NCI-H1417 treated with DMSO at 0.1 percent for 48 hours (cell line): Measurements from ENCODE around the gene HPSE2.

Experiments used
- DNase-seq: peaks from one replicate; lab custom pipeline; 2025; lab: John Stamatoyannopoulos, UW

HPSE2 gene

GRCh38 chr10:98410759-98411158 lies 824.9 kb downstream of the HPSE2 start:
- DNase-seq: no peak

GRCh38 chr10:98410135-98410743 lies 825.4 kb downstream of the HPSE2 start:
- no peak for DNase-seq

- DNase-seq: no peak
Measured at GRCh38 chr10:98408799-98409198, 826.9 kb downstream of the HPSE2 start.

GRCh38 chr10:98407744-98408241 lies 827.9 kb downstream of the HPSE2 start:
- no peak for DNase-seq
